ENCODE measurements around the gene ELOVL2. TPM values are rescaled to one million over a fixed set of nuclear protein-coding genes. Genes with fewer than 3 reads are reported as not detected.

Gene ELOVL2
- total and polyA plus RNA-seq, 2 experiments from 2014 or later, result 13.6 to 20.8 TPM

- 93% methylated on average over 5 of the region's 5 CpGs for WGBS (ENCODE audit: low lambda C conversion rate, missing lambda C conversion rate)
- no peak overlapping the region for H2AFZ ChIP-seq
- H3K36me3 ChIP-seq (replicated peaks; ENCODE audit: insufficient read depth, low read depth), result no peaks in the 10 kb centered on the region
- DNase-seq (ENCODE audit: low spot score), result no peak
- TF ChIP-seq EZH2phosphoT487 (IDR thresholded peaks at IDR 0.05; ENCODE audit: low read depth, severe bottlenecking, unreplicated experiment) (no peak), EZH2 (IDR thresholded peaks at IDR 0.05; ENCODE audit: borderline replicate concordance) (no peak), CTCF (IDR thresholded peaks at IDR 0.05; ENCODE audit: poor library complexity) (no peak)
- no peaks in the 10 kb centered on the region for H3K27me3 ChIP-seq
- H3K9me3 ChIP-seq (ENCODE audit: low read depth), result no peaks in the 10 kb centered on the region
- H4K20me1 ChIP-seq (ENCODE audit: insufficient read depth, poor library complexity, severe bottlenecking), result no peaks in the 10 kb centered on the region
- no peak overlapping the region for H3K4me3 ChIP-seq
- H3K4me2 ChIP-seq, result no peak overlapping the region
- H3K9me2 ChIP-seq (replicated peaks; ENCODE audit: insufficient read depth), result no peaks in the 10 kb centered on the region
- H3K79me2 ChIP-seq, result no peaks in the 10 kb centered on the region
- no peaks in the 10 kb centered on the region for H3K4me1 ChIP-seq (ENCODE audit: insufficient read depth)
- no peak overlapping the region for H3K27ac ChIP-seq
Observed at GRCh38 chr6:10977231-10977968, 66.7 kb downstream of the ELOVL2 start.

DNA sequence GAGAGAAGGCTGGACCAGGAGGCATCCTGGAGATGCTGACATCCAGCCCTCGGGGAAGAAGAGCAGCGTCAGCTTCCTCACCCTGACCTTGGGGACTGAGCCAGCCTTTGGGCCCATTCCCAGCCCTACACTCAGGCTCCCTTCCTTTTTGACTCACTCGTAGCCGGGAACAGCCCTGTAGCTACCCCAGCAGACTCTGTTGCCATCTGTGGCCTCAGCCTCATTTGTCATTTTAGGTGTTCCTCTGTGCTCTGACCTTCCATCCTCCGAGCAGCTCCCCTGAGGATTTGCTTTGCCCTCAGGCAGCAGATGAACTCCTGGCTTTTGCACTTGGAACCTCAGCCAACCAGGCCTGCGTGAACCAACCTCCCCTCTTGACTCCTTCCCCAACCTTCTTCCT is 67.5 kb downstream of the ELOVL2 start:
- H3K4me1 ChIP-seq (ENCODE audit: insufficient read depth), result no peaks in the 10 kb centered on the region
- H3K36me3 ChIP-seq (replicated peaks; ENCODE audit: insufficient read depth, low read depth), result no peaks in the 10 kb centered on the region
- no peak overlapping the region for H2AFZ ChIP-seq
- no peaks in the 10 kb centered on the region for H3K79me2 ChIP-seq
- H3K9me3 ChIP-seq (ENCODE audit: low read depth), result no peaks in the 10 kb centered on the region
- TF ChIP-seq EZH2 (IDR thresholded peaks at IDR 0.05; ENCODE audit: borderline replicate concordance) (no peak), CTCF (IDR thresholded peaks at IDR 0.05; ENCODE audit: poor library complexity) (no peak), EZH2phosphoT487 (IDR thresholded peaks at IDR 0.05; ENCODE audit: low read depth, severe bottlenecking, unreplicated experiment) (no peak)
- DNase-seq (ENCODE audit: low spot score), result no peak
- WGBS (ENCODE audit: low lambda C conversion rate, missing lambda C conversion rate), result 85% methylated on average over 6 of the region's 6 CpGs
- H4K20me1 ChIP-seq (ENCODE audit: insufficient read depth, poor library complexity, severe bottlenecking), result no peaks in the 10 kb centered on the region
- no peaks in the 10 kb centered on the region for H3K9me2 ChIP-seq (replicated peaks; ENCODE audit: insufficient read depth)
- H3K27me3 ChIP-seq, result no peaks in the 10 kb centered on the region
- no peak overlapping the region for H3K4me2 ChIP-seq
- no peak overlapping the region for H3K27ac ChIP-seq
- H3K4me3 ChIP-seq, result no peak overlapping the region

- Histone ChIP-seq H3K27me3 (no peaks in the 10 kb centered on the region), H3K9me3 (ENCODE audit: low read depth) (no peaks in the 10 kb centered on the region), H3K4me3 (no peak overlapping the region), H2AFZ (no peak overlapping the region), H3K4me1 (ENCODE audit: insufficient read depth) (no peaks in the 10 kb centered on the region), H4K20me1 (ENCODE audit: insufficient read depth, poor library complexity, severe bottlenecking) (no peaks in the 10 kb centered on the region), H3K27ac (no peak overlapping the region), H3K4me2 (no peak overlapping the region), H3K79me2 (no peaks in the 10 kb centered on the region), H3K36me3 (replicated peaks; ENCODE audit: insufficient read depth, low read depth) (no peaks in the 10 kb centered on the region), H3K9me2 (replicated peaks; ENCODE audit: insufficient read depth) (no peaks in the 10 kb centered on the region)
- 89% methylated on average over 3 of the region's 3 CpGs for WGBS (ENCODE audit: low lambda C conversion rate, missing lambda C conversion rate)
- DNase-seq (ENCODE audit: low spot score), result no peak
- TF ChIP-seq EZH2phosphoT487 (IDR thresholded peaks at IDR 0.05; ENCODE audit: low read depth, severe bottlenecking, unreplicated experiment) (no peak), CTCF (IDR thresholded peaks at IDR 0.05; ENCODE audit: poor library complexity) (no peak), EZH2 (IDR thresholded peaks at IDR 0.05; ENCODE audit: borderline replicate concordance) (no peak)
Observed at GRCh38 chr6:10972196-10972595, 71.9 kb downstream of the ELOVL2 start.

All from hepatocyte (in vitro differentiated cells).